A673 (cell line): ENCODE data around the gene NECTIN4. TPM values are rescaled to one million over a fixed set of nuclear protein-coding genes. Genes with fewer than 3 reads are reported as not detected.

Experiments used
- BruUV-seq: library from RNA; stranded (reverse); fragments of 400-500 nt; replicated peaks from 2 replicates; lab custom pipeline; 2021; lab: Mats Ljungman, UMichigan
- CTCF ChIA-PET: fragments of 300-600 bp; sonication (Branson Sonifier 250); formaldehyde crosslinking; loops from one replicate; lab custom pipeline; 2022; ENCODE audit warnings: antibody characterized with exemption; lab: Charles Lee
- POLR2A ChIA-PET: fragments of 300-600 bp; sonication (Branson Sonifier 250); formaldehyde crosslinking; loops from one replicate; lab custom pipeline; 2022; ENCODE audit warnings: antibody characterized with exemption; ENCODE audit not compliant: low non-redundant PET; lab: Charles Lee
- DNase-seq: peaks from one replicate; pipeline ENCODE4 v3.0.0-alpha.2; 2015; ENCODE audit warnings: low spot score
- H3K27ac ChIP-seq: fragments of 200-600 bp; sonication (generic); 2 replicates; pipeline ENCODE4 v1.5.1; 2016; ENCODE audit warnings: mixed run types, low read depth, mild to moderate bottlenecking, mixed read lengths, antibody characterized with exemption, low read length; ENCODE audit not compliant: poor library complexity, severe bottlenecking
- H3K27me3 ChIP-seq: fragments of 200-600 bp; sonication (generic); replicated peaks from 2 replicates; pipeline ENCODE4 v1.6.1; 2017; ENCODE audit warnings: mixed run types, low read depth, mild to moderate bottlenecking, mixed read lengths, antibody characterized with exemption, low read length; ENCODE audit not compliant: insufficient read depth, poor library complexity
- H3K36me3 ChIP-seq: fragments of 200-600 bp; sonication (generic); 2 replicates; pipeline ENCODE4 v1.6.1; 2016; ENCODE audit warnings: mixed run types, mild to moderate bottlenecking, mixed read lengths, antibody characterized with exemption, low read length; ENCODE audit not compliant: insufficient read depth, poor library complexity, severe bottlenecking
- H3K4me1 ChIP-seq: fragments of 200-600 bp; sonication (generic); 2 replicates; pipeline ENCODE4 v1.6.1; 2017; ENCODE audit warnings: mixed run types, mild to moderate bottlenecking, mixed read lengths, antibody characterized with exemption, low read length; ENCODE audit not compliant: insufficient read depth, poor library complexity, severe bottlenecking
- H3K4me3 ChIP-seq: fragments of 200-600 bp; sonication (generic); 2 replicates; pipeline ENCODE4 v1.5.1; 2016; ENCODE audit warnings: low read depth, mixed run types, mild to moderate bottlenecking, mixed read lengths, low read length; ENCODE audit not compliant: poor library complexity, severe bottlenecking
- H3K9me3 ChIP-seq: fragments of 200-600 bp; sonication (generic); 2 replicates; pipeline ENCODE4 v1.6.1; 2016; ENCODE audit warnings: mixed run types, low read depth, mild to moderate bottlenecking, mixed read lengths, antibody characterized with exemption, low read length; ENCODE audit not compliant: poor library complexity, severe bottlenecking
- EZH2 ChIP-seq: fragments of 200-600 bp; sonication (generic); IDR thresholded peaks from 2 replicates; pipeline ENCODE4 v1.6.1; 2017; ENCODE audit warnings: borderline replicate concordance, low read depth, mild to moderate bottlenecking, mixed read lengths, antibody characterized with exemption, low read length; ENCODE audit not compliant: poor library complexity, severe bottlenecking
- intact Hi-C: fragments of 100-400 bp; cut with micrococcal nuclease; formaldehyde crosslinking; loops from one replicate; pipeline ENCODE4 v1.10.0; 2022; ENCODE audit not compliant: unreplicated experiment
- total RNA-seq: library from RNA; stranded (reverse); gene quantifications from 2 replicates; pipeline ENCODE4 v1.2.3, GENCODE V29; 2021
- TF ChIP-seq, protein P1 (sequence below): fragments of 300-800, 200-600 bp; sonication (generic); conservative IDR thresholded peaks from 2 replicates; pipeline ENCODE4 v1.5.1; 2017; ENCODE audit warnings: low read depth, mild to moderate bottlenecking, antibody characterized with exemption, low read length, moderate library complexity, mixed read lengths

Gene NECTIN4
- total RNA-seq, 1 experiment from 2014 or later, result not detected

DNA sequence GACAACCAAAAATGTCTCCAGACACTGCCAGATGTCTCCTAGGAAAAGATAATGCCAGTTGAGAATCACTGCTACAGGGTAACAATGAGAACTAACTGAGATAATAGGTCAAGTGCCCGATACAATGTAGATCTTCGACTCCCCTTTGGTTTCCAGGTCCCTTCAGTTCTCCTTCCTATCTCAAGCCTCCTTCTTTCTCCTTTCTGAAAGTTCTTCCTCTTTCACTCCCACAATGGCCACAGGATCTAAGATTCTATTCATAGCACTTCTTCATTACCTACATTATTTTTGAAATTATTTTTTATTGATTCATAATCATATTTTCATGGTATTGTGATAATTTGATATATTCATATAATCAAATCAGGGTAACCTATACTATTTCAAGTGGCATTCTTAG lies 22.2 kb upstream of the NECTIN4 start:
- Histone ChIP-seq H3K27me3 (no peaks in the 10 kb centered on the region), H3K36me3 (no peaks in the 10 kb centered on the region), H3K4me1 (no peaks in the 10 kb centered on the region), H3K9me3 (no peaks in the 10 kb centered on the region), H3K4me3 (no peak overlapping the region), H3K27ac (no peak overlapping the region)
- ChIA-PET POLR2A (no interaction called here), CTCF (interaction anchor here (1.1 kb wide), 1 partner anchor 14 kb away, joined by 5 read pairs; no protein-coding TSS in a partner anchor)
- intact Hi-C loops, result no loop called here
- DNase-seq, result no peak
- TF ChIP-seq, protein P1, sequence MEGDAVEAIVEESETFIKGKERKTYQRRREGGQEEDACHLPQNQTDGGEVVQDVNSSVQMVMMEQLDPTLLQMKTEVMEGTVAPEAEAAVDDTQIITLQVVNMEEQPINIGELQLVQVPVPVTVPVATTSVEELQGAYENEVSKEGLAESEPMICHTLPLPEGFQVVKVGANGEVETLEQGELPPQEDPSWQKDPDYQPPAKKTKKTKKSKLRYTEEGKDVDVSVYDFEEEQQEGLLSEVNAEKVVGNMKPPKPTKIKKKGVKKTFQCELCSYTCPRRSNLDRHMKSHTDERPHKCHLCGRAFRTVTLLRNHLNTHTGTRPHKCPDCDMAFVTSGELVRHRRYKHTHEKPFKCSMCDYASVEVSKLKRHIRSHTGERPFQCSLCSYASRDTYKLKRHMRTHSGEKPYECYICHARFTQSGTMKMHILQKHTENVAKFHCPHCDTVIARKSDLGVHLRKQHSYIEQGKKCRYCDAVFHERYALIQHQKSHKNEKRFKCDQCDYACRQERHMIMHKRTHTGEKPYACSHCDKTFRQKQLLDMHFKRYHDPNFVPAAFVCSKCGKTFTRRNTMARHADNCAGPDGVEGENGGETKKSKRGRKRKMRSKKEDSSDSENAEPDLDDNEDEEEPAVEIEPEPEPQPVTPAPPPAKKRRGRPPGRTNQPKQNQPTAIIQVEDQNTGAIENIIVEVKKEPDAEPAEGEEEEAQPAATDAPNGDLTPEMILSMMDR, result no peak
- no peak for TF ChIP-seq EZH2
- BruUV-seq, result no TSS peak

DNA sequence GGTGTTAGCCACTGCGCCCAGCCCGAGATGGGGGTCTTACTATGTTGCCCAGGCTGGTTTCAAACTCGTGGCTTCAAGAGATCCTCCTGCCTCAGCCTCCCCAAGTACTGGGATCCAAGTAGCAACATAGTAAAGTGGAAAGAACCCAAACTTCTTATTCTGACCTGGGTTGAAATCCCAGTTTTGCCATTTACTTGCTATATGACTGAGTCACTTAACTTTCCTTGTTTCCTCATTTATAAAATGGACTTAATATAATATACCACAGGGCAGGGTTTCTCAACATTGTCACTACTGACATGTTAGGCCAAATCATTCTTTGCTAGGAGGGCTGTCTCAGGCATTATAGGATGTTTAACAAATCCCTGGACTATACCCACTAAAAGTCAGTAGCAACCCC lies 21.8 kb upstream of the NECTIN4 start:
- Histone ChIP-seq H3K4me1 (no peaks in the 10 kb centered on the region), H3K36me3 (no peaks in the 10 kb centered on the region), H3K4me3 (no peak overlapping the region), H3K27me3 (no peaks in the 10 kb centered on the region), H3K27ac (no peak overlapping the region), H3K9me3 (no peaks in the 10 kb centered on the region)
- TF ChIP-seq, protein P1, result no peak
- TF ChIP-seq EZH2, result no peak
- DNase-seq, result no peak
- intact Hi-C loops, result no loop called here
- ChIA-PET CTCF (no interaction called here), POLR2A (no interaction called here)
- BruUV-seq, result no TSS peak

DNA sequence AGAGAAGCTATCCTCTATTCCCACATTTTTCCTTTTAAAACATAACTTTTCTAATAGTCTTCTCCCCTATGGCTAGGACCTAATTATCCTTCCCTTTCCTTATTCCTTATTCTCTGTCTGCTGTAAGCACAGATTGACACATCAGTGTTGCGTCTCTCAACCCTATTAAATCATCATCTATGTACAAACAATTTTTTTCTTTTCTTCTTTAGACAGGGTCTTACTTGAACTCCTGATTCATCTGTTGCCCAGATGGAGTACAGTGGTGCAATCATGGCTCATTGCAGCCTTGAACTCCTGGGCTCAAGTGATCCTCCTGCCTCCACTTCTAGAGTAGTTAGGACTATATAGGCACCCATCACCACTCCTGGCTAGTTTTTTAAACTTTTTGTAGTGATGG lies 17.1 kb upstream of the NECTIN4 start:
- TF ChIP-seq, protein P1, result no peak
- no peak for TF ChIP-seq EZH2
- intact Hi-C loops, result no loop called here
- H3K27me3 ChIP-seq, result no peaks in the 10 kb centered on the region
- no peak overlapping the region for H3K4me3 ChIP-seq
- no peaks in the 10 kb centered on the region for H3K9me3 ChIP-seq
- no TSS peak for BruUV-seq
- no peaks in the 10 kb centered on the region for H3K4me1 ChIP-seq
- peaks cover 12% of the 10 kb centered on the region for H3K36me3 ChIP-seq
- DNase-seq, result no peak
- CTCF ChIA-PET, result no interaction called here
- H3K27ac ChIP-seq, result no peak overlapping the region
- POLR2A ChIA-PET, result no interaction called here
